Activated CD8-positive, alpha-beta memory T cell treated with anti-CD3 and anti-CD28 coated beads, Interleukin-2, amount 50 U/mL, for 48 hours (primary cell): ENCODE results near the gene DAZAP1.
A peak's percentile ranks its signal among the peaks of the same experiment; 100 is the strongest.

Experiments
- DNase-seq: peaks from one replicate; pipeline ENCODE4 v3.0.0-alpha.2; 2020

The DAZAP1 gene

DNA sequence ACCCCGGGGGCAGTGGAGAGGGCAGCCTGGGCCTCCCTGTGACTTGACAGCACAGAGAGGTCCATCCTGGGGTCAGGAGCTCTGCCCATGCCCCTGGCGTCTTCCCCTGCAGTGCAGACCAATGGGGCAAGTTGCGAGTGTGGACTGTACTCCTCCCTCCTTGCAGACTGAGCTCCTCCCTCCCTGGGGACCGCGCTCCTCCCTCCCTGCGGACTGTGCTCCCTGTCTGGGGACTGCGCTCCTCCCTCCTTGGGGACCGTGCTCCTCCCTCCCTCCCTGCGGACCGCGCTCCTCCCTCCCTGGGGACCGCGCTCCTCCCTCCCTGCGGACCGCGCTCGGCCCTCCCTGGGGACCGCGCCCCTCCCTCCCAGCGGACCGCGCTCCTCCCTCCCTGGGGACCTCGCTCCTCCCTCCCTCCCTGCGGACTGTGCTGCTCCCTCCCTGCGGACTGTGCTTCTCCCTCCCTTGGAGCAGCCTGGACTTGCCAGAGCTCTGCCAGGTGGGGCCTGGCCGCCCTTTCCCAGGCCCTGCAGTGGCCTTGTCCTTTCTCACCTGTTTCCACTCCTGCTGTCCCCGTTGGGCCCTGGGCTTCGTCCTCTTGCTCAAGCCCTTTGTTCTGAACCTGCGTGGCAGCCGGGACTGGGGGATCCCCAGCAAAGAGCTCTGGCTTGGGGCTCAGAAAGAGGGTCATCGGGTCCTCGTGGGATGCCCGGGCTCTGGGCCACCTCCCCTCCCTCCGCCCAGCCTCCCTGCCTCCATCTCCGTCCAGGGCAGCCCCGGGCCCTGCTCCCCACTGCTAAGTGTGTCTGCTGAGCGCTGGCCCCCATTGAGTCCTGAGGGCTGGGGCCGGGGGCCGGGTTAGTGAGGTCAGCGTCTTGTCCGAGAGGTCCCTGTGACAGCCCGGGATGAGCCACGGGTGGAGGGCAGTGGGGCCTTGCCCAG lies 12.9 kb upstream of the DAZAP1 start:
- no peak for DNase-seq

DNA sequence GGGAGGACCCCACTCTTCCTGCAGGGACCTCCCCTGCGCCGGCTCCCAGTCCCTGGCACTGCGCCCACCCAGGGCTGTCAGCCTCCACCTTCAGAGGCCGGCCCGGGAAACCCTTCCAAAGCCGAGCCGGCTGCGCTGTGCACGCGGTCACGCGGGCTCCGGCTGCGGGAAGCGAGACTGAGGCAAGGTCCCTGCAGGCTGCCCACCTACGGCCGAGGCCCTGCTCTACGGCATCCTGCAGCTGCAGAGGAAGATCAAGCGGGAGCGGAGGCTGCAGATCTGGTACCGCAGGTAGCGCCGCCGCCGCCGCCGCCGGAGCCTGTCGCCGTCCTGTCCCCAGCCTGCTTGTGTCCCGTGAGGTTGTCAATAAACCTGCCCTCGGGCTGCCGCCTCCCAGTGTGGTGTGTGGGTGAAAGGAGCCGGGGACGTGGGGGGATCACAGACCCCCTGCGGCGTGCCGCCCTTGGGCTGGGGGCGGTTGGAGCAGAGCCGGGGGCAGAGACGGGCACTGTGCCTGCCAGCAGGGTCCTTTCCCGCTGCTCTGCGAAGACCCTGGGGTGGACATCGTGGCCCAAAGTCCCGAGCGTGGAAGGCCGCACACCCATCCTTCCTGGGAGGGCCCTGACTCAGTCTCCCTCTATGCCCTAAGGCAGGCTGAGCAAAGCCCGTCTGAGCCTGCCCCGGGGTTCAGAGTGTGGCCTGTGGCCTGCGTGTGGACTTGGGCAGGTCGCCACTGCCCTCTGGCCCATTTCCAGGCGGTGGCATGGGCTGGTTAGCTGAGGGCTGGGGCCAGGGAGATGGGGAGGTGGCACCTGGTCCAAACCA lies 12.0 kb upstream of the DAZAP1 start:
- DNase-seq, result no peak

DNA sequence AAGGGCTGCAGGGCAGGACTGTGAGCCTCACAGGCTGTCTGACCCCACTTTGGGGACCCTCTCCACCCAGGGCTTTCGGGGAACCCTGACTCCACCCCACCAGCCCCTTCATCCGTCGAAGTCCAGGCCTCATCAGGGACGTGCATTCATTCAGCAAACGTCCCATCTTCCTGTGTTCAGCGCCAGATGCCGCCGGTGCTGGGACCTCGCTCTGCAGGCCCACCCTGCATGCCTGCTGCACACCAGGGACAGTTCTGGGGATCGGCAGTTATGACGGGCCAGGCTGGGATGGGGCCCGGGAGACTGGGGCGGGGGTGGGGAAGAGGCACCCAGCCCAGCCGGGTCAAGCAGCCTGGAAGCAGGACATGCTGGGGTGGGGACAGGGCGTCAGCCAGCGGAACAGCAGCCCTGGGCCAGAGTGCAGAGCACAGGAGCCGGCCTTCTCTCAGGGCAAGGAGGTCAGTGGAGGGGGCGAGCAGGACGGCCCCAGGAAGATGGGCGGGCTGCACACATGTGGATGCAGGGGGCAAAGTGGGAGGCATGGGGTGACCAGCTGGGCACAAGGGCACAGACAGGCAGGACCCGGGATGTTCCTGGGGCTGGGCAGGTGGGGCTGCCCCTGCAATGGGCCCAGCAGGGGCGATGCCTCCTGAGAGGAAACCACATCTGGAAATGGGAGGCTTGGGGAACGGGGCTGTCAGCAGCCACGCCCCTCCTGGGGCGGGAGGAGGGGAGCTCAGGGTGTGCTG lies 11.2 kb upstream of the DAZAP1 start:
- DNase-seq, result no peak

GRCh38 chr19:1396768-1397679 lies 10.4 kb upstream of the DAZAP1 start:
- DNase-seq, result no peak

GRCh38 chr19:1397838-1398237 lies 9.5 kb upstream of the DAZAP1 start:
- no peak for DNase-seq

DNA sequence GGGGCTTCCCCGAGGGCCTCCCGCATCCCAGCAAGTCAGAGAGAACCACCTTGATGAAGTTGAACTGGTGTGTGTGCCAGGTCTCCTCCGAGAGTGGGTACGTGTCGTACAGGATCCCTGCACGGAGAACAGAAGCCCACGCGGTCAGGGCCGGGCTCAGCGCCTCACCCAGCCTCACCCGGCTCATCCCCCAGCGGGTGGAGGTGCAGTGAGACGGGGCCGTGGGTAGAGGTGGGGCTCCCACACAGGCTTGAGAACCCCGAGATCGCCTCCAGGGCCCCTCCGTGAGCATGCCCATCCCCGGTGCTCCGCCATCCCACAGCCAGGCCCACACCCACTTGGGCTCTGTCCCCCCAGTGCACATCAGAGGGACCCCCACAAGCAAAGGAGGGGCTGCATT lies 8.3 kb upstream of the DAZAP1 start:
- DNase-seq, result no peak

GRCh38 chr19:1399745-1400144 lies 7.6 kb upstream of the DAZAP1 start:
- no peak for DNase-seq

DNA sequence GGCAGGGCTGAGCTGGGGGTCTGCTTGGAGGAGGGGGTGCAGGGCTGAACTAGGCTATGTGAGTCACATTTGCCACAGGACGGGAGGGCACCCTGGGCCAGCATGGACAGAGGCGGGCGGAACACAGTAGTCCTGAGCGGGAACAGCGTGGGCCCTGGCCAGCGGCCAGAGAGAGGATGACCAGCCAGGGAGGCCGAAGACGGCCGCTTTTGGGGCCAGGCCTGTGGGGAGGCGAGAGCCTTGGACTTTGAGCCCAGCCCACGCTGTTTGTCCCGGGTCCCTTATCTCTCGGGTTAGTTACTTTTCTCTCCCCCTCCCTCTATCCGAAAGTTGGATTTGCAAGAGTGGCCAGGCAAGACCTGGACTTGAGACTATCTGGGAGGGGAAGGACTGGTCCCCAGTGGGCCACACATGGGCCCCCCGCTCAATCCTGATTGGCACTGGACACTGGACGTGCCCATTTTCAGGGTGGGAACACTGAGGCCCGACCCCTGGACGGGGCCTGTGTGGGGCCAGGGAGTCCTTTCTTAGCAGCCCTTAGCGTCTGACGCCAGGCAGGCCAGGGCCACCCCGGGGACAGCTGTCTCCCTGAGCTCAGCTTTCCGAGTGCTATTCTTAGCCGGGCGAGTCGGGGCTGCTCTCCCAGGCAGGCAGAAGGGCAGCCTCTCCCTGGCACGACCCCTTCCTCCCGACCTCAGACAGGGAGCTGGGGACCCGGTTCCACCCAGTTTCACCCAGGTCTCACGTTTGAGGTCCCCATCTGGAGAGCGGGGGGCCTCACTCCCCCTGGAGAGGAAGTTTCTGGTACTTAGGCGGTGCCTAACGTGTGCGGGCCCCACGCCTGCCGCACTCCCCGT lies 6.9 kb upstream of the DAZAP1 start:
- DNase-seq, result no peak

DNA sequence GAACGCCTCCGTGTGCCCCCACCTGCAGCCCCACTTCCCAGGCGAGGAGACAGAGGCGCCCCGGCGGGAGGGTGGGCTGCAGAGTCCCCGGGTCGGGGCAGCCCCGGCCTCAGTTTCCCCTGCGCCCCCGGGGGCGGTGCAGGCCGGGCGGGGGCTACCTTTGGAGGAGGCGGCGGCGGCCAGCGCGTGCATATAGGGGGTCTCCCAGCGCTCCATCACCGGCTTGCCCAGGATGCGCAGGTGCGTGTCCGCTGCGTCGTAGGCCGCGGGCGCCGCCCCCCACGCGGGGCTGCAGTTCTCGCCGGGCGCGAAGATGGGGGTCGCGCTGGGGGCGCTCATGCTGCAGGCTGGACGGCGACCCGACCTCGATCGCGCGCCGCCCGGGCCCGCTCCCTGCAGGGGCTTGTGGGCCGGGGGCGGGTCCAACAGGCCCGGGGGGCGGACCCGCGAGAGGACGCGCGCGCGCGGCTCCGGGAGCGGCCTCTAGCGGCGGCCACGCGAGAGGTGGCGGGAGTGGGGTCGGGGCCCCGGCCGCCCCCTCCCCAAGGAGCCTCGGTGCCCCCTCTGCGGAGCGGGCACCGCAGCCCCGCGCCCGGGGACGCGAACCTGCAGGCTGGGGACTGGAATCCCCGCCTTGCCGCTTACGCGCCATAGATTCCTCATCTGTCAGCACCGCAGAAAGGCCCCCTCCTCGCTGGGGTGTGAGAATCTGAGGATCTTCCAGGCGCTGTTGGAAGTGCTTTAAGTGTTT lies 6.1 kb upstream of the DAZAP1 start, which contains the start of gene GAMT:
GAMT (minus strand) TSS at position 405 of the 751 bp plus-strand sequence; CDS start at position 339, 66 bp downstream.
- DNase-seq, result peak; percentile 79

DNA sequence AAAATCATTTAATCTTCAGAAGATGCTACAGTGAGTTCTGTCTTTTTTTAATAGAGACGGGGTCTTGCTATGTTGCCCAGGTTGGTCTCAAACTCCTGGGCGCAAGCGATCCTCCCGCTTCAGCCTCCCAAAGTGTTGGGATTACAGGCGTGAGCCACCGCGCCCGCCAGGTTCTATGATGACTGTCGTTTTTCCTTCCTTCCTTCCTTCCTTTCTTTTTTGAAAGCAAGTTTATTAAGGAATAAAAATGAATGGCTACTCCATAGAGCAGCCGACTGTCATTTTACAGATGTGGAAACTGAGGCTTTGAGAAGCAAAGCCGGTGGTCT lies 5.5 kb upstream of the DAZAP1 start:
- DNase-seq, result no peak

GRCh38 chr19:1402411-1403070 lies 4.8 kb upstream of the DAZAP1 start:
- no peak for DNase-seq

DNA sequence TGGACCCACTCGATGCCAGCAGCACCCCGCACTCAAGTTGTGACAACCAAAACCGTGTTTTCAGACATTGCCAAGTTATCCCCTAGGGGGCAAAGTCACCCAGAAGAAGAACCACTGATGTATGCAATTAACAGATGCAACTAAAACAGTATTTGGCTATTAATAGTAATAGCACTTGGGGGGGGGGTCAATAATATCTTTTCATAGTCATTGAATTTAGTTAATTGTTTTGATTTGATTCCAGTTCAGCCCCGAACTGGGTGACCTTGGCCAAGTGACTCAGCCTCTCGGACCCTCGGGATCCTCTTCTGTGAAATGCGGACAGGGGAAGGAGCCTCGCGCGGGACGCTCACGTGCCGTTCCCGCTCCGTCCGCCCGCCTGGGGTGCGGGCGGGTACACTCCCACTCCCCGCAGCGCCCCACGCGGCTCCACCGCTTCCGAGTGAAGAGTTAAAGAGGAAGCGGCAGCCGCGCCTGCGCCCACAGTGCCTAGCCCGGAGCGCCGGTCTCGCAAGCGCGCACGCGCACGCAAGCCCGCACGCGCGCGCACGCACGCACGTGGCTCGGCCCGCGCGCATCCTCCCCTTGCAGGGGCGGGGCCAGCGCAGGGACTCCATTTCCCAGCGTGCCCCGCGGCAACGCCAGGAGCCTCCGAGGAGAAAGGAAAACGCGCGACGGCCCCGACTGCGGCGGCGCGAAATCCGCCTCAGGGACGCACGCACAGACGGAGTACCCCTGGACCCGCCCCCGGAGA lies 435 bp upstream of the DAZAP1 start:
- peak; percentile 99 for DNase-seq

- peak; percentile 82 for DNase-seq
Observed at GRCh38 chr19:1408300-1409203, 1.2 kb downstream of the DAZAP1 start.

GRCh38 chr19:1409204-1410005 lies 2.0 kb downstream of the DAZAP1 start:
- DNase-seq, result no peak

- DNase-seq, result peak; percentile 71
Observed at GRCh38 chr19:1410136-1410786, 2.9 kb downstream of the DAZAP1 start.

DNA sequence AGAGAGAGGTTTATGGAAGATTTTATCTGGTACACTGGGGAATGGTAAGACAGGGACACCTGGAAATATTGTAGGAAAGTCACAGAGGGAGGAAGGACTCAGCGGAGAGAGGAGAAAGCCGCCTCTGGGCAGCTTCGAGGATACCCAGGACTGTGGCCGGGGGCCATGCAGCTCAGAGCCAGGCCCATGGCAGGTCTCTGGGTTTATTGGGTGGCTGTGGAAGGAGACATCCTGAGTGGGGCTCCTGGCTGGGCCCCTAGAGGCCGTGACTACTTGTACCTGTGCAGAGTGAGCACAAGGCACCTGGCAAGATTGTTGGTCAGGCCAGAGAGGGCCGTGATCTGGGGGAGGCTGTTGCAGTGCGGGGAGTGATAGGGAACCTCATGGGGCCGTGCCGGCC lies 3.4 kb downstream of the DAZAP1 start:
- DNase-seq, result no peak
